ENCODE data around the gene CSGALNACT2.
A peak's percentile ranks its signal among the peaks of the same experiment; 100 is the strongest.

CSGALNACT2 gene

DNA sequence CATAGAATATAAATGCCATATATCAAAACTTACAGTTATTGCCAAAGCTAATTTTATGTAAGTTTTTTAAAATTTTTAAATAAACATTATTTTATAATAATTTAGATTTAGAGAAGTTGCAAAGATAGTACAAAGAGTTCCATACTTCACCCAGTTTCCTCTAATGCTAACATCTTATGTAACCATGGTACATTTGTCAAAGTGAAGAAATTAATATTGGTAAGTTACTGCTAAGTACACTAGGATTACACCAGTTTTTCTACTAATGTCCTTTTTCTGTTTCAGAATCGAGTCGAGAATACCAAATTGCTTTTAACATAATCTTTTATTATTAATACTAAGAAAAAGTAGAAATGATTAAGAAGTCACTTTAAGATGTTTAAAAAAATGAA lies 29.2 kb downstream of the CSGALNACT2 start:
- no peak overlapping the region for H3K4me3 ChIP-seq (ENCODE audit: low read depth, low read length)
- no peak for TF ChIP-seq CTCF (IDR thresholded peaks at IDR 0.05; ENCODE audit: insufficient read depth, low read depth, low read length, missing control alignments)
- no peak for DNase-seq (ENCODE audit: low read depth)

- DNase-seq (ENCODE audit: low read depth) = no peak
- no peak overlapping the region for H3K4me3 ChIP-seq (ENCODE audit: low read depth, low read length)
- no peak for TF ChIP-seq CTCF (IDR thresholded peaks at IDR 0.05; ENCODE audit: insufficient read depth, low read depth, low read length, missing control alignments)
Observed at GRCh38 chr10:43170491-43170890, 32.2 kb downstream of the CSGALNACT2 start.

GRCh38 chr10:43172645-43173044 lies 34.4 kb downstream of the CSGALNACT2 start:
- peak; percentile 22 for DNase-seq (ENCODE audit: low read depth)
- no peak for TF ChIP-seq CTCF (IDR thresholded peaks at IDR 0.05; ENCODE audit: insufficient read depth, low read depth, low read length, missing control alignments)

GRCh38 chr10:43173120-43173519 lies 34.9 kb downstream of the CSGALNACT2 start:
- no peak overlapping the region for H3K4me3 ChIP-seq (ENCODE audit: low read depth, low read length)
- no peak for TF ChIP-seq CTCF (IDR thresholded peaks at IDR 0.05; ENCODE audit: insufficient read depth, low read depth, low read length, missing control alignments)
- DNase-seq (ENCODE audit: low read depth) = no peak

More at GRCh38 chr10:43172645-43173044, 34.4 kb downstream of the CSGALNACT2 start:
- no peak overlapping the region for H3K4me3 ChIP-seq (ENCODE audit: low read depth, low read length)

DNA sequence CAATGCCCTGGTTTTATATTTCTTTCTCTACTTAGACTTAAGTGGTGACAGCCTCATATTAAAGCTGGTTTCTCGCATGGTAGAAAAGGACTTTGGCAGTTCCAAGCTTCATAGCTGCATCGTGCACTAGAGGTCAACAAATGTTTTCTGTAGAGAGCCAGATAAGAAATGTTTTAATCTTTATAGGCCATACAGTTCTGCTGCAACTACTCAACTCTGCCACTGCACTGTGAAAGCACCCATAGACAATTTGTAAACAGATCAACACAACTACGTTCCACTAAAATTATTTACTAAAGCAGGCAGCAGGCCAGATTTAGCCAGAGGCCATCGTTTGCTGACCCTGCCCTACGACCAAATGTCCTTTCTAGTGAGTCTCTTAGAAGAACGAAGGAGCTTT lies 36.7 kb downstream of the CSGALNACT2 start:
- no peak for TF ChIP-seq CTCF (IDR thresholded peaks at IDR 0.05; ENCODE audit: insufficient read depth, low read depth, low read length, missing control alignments)
- no peak for DNase-seq (ENCODE audit: low read depth)

DNA sequence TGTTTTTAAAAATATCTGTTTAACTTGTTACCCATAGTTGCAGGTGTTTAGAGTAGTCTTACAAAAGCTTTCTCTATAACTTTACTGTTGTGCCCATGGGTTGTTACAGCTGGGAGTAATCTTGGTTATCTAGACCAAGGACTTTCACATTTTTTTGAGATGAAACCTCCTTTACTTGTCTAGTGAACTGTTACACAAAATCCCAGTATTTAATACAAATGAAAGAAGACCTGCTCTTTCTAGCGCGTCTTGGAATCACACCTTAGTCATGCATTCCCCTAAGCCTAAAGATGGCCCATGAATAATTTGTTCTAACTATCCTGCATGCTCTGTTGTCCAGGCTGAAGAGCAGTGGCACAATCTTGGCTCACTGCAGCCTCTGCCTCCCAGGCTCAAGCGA lies 38.0 kb downstream of the CSGALNACT2 start:
- DNase-seq (ENCODE audit: low read depth) = no peak
- H3K4me3 ChIP-seq (ENCODE audit: low read depth, low read length) = no peak overlapping the region
- no peak for TF ChIP-seq CTCF (IDR thresholded peaks at IDR 0.05; ENCODE audit: insufficient read depth, low read depth, low read length, missing control alignments)

More for the DNA sequence above, 36.7 kb downstream of the CSGALNACT2 start:
- no peak overlapping the region for H3K4me3 ChIP-seq (ENCODE audit: low read depth, low read length)

DNA sequence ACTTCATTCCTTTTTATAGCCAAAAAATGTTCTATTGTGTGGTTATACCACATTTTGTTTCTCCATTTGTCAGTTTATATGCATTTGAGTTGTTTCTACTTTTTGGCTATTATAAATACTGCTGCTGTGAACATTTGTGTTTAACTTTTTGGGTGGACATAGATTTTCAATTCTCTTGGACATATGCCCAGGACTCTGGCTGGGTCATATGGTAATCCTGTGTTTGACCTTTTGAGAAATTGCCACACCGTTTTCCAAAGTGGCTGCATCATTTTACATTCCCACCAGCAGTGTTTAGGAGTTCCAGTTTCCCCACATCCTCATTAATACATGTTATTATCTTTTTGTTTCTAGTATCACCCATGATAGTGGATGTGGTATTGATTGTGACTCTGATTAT lies 39.4 kb downstream of the CSGALNACT2 start:
- TF ChIP-seq CTCF (IDR thresholded peaks at IDR 0.05; ENCODE audit: insufficient read depth, low read depth, low read length, missing control alignments) = no peak

More for the DNA sequence above, 39.4 kb downstream of the CSGALNACT2 start:
- no peak overlapping the region for H3K4me3 ChIP-seq (ENCODE audit: low read depth, low read length)
- no peak for DNase-seq (ENCODE audit: low read depth)

Measured in GM12865 (cell line).